ENCODE results near the gene TTC7B.
A peak's percentile ranks its signal among the peaks of the same experiment; 100 is the strongest.

Gene TTC7B

GRCh38 chr14:90562652-90563051, 253.6 kb downstream of the TTC7B start:
- no peak for DNase-seq
- H3K4me3 Mint-ChIP-seq = no peak overlapping the region

GRCh38 chr14:90561920-90562319, 254.3 kb downstream of the TTC7B start:
- Mint-ChIP-seq H3K36me3 (ENCODE audit: low read depth) (peaks cover 5% of the 10 kb centered on the region), H3K9me3 (no peaks in the 10 kb centered on the region), H3K27me3 (ENCODE audit: low read depth, poor library complexity) (no peaks in the 10 kb centered on the region), H3K4me3 (no peak overlapping the region), H3K4me1 (peaks cover 23% of the 10 kb centered on the region), H3K27ac (no peak overlapping the region)
- DNase-seq = no peak
- TF ChIP-seq CTCF (IDR thresholded peaks at IDR 0.05) = no peak

More at GRCh38 chr14:90562652-90563051, 253.6 kb downstream of the TTC7B start:
- peaks cover 5% of the 10 kb centered on the region for H3K36me3 Mint-ChIP-seq (ENCODE audit: low read depth)
- TF ChIP-seq CTCF (IDR thresholded peaks at IDR 0.05) = no peak
- no peaks in the 10 kb centered on the region for H3K9me3 Mint-ChIP-seq
- H3K27me3 Mint-ChIP-seq (ENCODE audit: low read depth, poor library complexity) = peaks cover under 1% of the 10 kb centered on the region
- H3K27ac Mint-ChIP-seq = no peak overlapping the region
- H3K4me1 Mint-ChIP-seq = peaks cover 30% of the 10 kb centered on the region

- peaks cover 22% of the 10 kb centered on the region for H3K4me1 Mint-ChIP-seq
- H3K27ac Mint-ChIP-seq = peak overlapping the region; percentile 27
- peaks cover 5% of the 10 kb centered on the region for H3K36me3 Mint-ChIP-seq (ENCODE audit: low read depth)
- no peaks in the 10 kb centered on the region for H3K9me3 Mint-ChIP-seq
- H3K27me3 Mint-ChIP-seq (ENCODE audit: low read depth, poor library complexity) = no peaks in the 10 kb centered on the region
- no peak for DNase-seq
- no peak for TF ChIP-seq CTCF (IDR thresholded peaks at IDR 0.05)
- H3K4me3 Mint-ChIP-seq = no peak overlapping the region
These were observed 255.2 kb downstream of the TTC7B start for GRCh38 chr14:90560991-90561390.

- TF ChIP-seq CTCF (IDR thresholded peaks at IDR 0.05) = no peak
- H3K27ac Mint-ChIP-seq = no peak overlapping the region
These were observed 255.7 kb downstream of the TTC7B start for GRCh38 chr14:90560558-90560957.

GRCh38 chr14:90559811-90560492, 256.3 kb downstream of the TTC7B start:
- peaks cover 32% of the 10 kb centered on the region for H3K4me1 Mint-ChIP-seq
- H3K36me3 Mint-ChIP-seq (ENCODE audit: low read depth) = peaks cover 5% of the 10 kb centered on the region
- H3K27me3 Mint-ChIP-seq (ENCODE audit: low read depth, poor library complexity) = no peaks in the 10 kb centered on the region
- no peaks in the 10 kb centered on the region for H3K9me3 Mint-ChIP-seq
- no peak overlapping the region for H3K27ac Mint-ChIP-seq
- no peak for TF ChIP-seq CTCF (IDR thresholded peaks at IDR 0.05)
- no peak overlapping the region for H3K4me3 Mint-ChIP-seq
- no peak for DNase-seq

More at GRCh38 chr14:90560558-90560957, 255.7 kb downstream of the TTC7B start:
- no peak for DNase-seq
- H3K4me1 Mint-ChIP-seq = peaks cover 26% of the 10 kb centered on the region
- no peaks in the 10 kb centered on the region for H3K27me3 Mint-ChIP-seq (ENCODE audit: low read depth, poor library complexity)
- H3K36me3 Mint-ChIP-seq (ENCODE audit: low read depth) = peaks cover 5% of the 10 kb centered on the region
- H3K4me3 Mint-ChIP-seq = no peak overlapping the region
- H3K9me3 Mint-ChIP-seq = no peaks in the 10 kb centered on the region

- no peak overlapping the region for H3K27ac Mint-ChIP-seq
- H3K27me3 Mint-ChIP-seq (ENCODE audit: low read depth, poor library complexity) = no peaks in the 10 kb centered on the region
- DNase-seq = no peak
- TF ChIP-seq CTCF (IDR thresholded peaks at IDR 0.05) = no peak
- H3K36me3 Mint-ChIP-seq (ENCODE audit: low read depth) = peaks cover 5% of the 10 kb centered on the region
- no peak overlapping the region for H3K4me3 Mint-ChIP-seq
- peaks cover 40% of the 10 kb centered on the region for H3K4me1 Mint-ChIP-seq
- H3K9me3 Mint-ChIP-seq = no peaks in the 10 kb centered on the region
These were observed 257.1 kb downstream of the TTC7B start for GRCh38 chr14:90558983-90559590.
